HG03378 (cell line): ENCODE data around the gene RAB6B.

ENCODE experiments used
- ATAC-seq: cut with Tn5 transposase; IDR thresholded peaks from one replicate; pipeline ENCODE4 v1.9.1; 2021; ENCODE audit warnings: mild to moderate bottlenecking, moderate library complexity; ENCODE audit not compliant: unreplicated experiment

Gene RAB6B

GRCh38 chr3:133931084-133931483 lies 35.4 kb upstream of the RAB6B start:
- no peak for ATAC-seq

DNA sequence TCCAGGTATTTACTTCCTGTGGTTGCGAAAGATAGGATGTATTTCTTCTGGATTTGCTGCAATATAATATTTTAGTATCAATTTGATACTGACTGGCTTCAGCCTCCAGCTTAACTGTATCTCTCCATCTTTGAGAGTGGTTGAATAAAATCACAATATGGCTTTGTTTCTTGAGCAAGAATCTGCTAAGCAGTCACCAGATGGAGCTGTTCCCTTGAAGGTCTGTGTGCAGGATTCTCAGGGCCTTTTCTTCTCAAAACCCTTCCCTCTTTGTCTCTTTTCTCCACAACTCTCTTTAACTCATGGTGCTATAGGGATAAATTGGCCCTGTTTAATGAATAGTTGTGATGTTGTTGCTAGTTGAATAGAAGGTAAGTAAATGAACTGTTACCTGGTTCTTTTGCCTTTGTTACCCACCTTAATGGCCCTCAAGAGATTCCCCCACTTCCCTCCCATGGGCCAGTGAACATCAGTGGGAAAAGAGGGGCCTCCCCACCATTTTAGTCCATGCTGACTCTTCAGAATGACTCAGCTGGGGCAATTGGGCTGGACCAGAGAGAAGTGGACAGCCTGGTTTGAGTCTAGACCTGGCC lies 34.8 kb upstream of the RAB6B start:
- ATAC-seq, result no peak

GRCh38 chr3:133928903-133929607 lies 33.4 kb upstream of the RAB6B start:
- no peak for ATAC-seq

GRCh38 chr3:133928136-133928893 lies 32.6 kb upstream of the RAB6B start:
- ATAC-seq, result no peak

GRCh38 chr3:133927540-133928066 lies 31.9 kb upstream of the RAB6B start:
- no peak for ATAC-seq

- ATAC-seq, result no peak
Measured at GRCh38 chr3:133926736-133927539, 31.3 kb upstream of the RAB6B start.

- ATAC-seq, result no peak
Measured at GRCh38 chr3:133925960-133926735, 30.5 kb upstream of the RAB6B start.

- no peak for ATAC-seq
Measured at GRCh38 chr3:133924041-133924440, 28.4 kb upstream of the RAB6B start.

DNA sequence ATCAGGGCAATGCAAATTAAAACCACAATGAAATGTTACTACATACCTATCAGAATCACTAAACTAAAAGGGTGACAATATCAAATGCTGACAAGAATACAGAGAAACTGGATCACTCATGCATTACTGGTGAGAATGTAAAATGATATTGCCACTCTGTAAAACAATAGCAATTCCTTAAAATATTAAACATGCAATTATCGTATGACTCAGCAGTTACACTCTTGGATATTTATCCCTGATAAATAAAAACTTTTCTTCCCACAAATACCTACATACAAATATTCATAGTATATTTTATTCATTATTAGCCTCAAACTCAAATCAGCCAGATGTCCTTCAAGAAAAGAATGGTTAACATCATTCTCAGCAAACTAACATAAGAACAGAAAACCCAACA lies 25.9 kb upstream of the RAB6B start:
- no peak for ATAC-seq

DNA sequence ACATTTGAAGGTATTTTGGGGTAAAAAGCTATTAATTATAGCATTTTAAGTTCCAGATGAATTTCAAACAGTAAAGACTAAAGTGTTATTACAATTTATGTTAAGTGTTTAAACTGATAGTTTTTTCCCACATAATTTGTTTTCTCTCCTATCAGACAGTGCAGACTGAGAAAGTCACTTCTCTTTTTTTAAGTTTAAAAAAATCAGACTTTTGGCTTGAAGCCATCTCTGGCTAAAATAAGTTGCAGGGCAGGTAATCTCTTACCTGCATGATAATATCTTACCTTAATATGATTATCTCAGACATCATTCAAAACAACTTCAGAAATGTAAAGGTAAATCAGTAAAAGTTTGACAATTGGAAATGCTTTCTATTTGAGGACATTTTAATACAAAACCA lies 21.5 kb upstream of the RAB6B start:
- no peak for ATAC-seq

DNA sequence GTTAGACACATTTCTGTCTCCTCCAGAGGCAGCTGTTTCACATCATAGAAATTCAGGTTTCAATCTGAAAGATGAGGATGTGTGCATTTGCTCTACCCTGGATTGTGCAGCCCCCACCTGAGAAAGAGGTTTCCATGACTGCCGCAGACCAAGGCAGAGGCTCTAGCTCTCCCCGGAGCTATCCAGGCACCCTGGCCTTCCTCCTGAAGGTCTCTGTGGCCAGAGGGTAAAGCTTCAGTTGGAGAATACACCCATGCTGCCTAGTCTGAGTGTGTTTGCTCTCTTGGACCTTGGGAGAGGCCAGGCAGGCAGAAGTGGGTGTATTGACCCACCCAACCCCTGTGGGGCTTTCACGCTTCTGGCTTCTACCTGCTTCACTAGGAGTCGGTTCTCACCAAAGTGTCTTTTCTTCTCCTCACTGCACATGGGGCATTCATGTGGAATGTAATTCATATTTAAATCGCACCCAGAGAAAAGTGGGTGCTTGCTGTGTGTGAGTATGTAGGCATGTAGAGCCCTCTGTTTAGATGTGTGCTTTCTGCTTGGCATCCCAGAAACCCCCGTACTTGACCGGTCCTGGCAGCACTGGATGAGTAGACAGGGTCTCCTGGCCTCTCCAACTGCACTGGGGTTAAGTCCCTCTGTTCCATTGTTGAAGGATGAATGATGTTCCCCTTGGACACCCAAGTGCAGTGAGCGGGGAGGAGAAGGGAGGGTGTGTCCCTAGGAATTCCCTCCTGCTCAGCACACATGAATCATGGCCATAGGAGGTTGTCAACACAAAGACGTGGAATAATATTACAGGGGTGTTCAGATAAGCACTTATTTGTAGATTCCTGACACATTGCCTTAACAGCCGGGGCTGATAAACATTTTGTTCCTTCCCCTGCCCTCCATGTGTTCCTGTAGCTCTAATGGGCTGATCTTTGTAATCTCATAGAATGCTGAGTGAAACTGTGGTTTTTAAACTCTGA lies 20.3 kb upstream of the RAB6B start:
- ATAC-seq, result no peak

GRCh38 chr3:133914839-133915600 lies 19.3 kb upstream of the RAB6B start:
- ATAC-seq, result no peak

GRCh38 chr3:133910422-133910821 lies 14.7 kb upstream of the RAB6B start:
- no peak for ATAC-seq

DNA sequence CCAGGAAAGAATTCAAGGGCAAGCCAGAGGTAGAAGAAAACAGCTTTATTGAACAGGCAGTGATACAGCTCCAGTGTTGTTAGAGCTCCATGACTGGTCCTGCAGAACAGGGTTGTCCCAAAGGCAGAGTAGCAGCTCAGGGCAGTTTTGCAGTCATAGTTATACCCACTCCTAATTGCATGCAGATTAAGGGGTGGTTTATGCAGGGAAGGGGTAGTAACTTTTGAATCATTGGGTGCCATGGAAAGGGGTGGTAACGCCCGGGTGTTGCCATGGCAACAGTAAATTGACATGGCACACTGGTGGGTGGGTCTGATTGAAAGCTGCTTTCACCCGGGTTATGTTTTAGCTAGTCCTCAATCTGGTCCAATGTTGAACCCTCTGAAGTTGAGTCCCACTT lies 9.7 kb upstream of the RAB6B start:
- ATAC-seq, result no peak

DNA sequence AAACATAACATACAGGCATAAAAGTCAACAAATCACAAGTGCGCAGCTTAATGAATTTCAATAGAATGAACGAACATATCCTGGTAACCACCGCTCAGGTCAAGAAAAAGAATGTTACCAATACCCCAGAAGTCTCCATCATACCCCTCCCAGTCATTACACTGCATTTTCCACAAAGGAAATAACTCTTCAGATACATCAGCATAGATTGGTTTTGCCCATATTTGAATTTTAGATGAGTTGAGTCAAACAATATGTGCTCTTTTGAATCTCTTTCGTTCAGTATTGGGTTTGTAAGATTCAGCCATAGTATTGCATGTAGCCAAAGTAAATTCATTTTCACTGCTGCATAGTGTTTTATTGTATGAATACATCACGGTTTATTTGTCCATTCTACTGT lies 6.2 kb upstream of the RAB6B start:
- no peak for ATAC-seq

- ATAC-seq, result no peak
Measured at GRCh38 chr3:133901083-133901482, 5.4 kb upstream of the RAB6B start.

DNA sequence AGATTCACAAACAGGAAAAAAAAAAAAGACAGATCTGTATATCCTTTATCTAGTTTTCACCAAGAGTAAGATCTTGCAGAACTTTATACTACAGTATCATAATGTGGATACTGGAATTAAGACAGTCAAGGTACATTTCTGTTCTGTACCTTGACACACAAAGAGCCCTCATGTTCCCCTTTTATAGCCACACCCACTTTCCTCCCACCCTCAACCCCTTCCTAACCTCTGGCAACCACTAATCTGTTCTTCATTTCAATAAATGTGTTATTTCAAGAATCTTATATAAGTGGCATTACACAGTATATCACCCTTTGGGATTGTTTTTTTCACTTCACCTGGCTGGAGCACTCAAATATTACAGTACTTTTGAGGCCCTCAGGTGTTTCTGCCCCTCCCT lies 3.6 kb upstream of the RAB6B start:
- no peak for ATAC-seq

DNA sequence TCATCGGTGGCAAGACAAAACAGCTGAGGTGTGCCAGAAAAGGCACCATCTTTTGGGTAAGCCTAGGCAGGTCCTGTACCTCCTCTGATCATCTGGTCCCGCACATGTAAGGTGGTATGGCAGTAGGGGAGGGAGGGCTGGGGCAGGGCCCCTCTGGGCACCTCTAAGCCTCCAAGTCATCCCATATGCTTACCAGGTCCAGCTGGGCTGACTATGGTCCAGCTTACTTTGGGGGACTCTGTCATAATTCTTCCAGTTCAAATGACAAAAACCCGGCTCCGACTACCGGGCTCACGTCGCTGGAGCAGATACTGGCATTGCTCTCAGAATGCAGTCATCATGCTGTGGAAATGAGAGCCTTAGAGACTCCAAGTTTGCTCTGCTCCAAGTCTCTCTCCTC lies 1.9 kb upstream of the RAB6B start:
- no peak for ATAC-seq
